PFSK-1 (cell line): ENCODE measurements around the gene ALS2.

Experiments
- POLR2AphosphoS5 ChIP-seq: IDR thresholded peaks from 2 replicates; pipeline ENCODE4 v1.6.1; 2012; ENCODE audit warnings: low read depth, mild to moderate bottlenecking, control low read depth, low read length, moderate library complexity
- REST ChIP-seq, 2 experiments: IDR thresholded peaks; 2 replicates each; pipeline versions ENCODE4 v1.6.1 to v1.8.0; 2011 to 2012; ENCODE audit warnings: low read depth in 2 of 2, low read length in 2 of 2, control low read depth in 1 of 2, inconsistent platforms in 1 of 2, mild to moderate bottlenecking in 1 of 2, moderate library complexity in 1 of 2; ENCODE audit not compliant: insufficient read depth in 1 of 2

GRCh38 chr2:201715459-201715858 lies 65.3 kb downstream of the ALS2 start:
- no peak for TF ChIP-seq POLR2AphosphoS5
- no peak for TF ChIP-seq REST (IDR thresholded peaks at IDR 0.05; ENCODE audit: insufficient read depth in 1 of 2, low read depth in 2 of 2, low read length in 2 of 2)
